ENCODE data around the gene PLAAT2.

DNA sequence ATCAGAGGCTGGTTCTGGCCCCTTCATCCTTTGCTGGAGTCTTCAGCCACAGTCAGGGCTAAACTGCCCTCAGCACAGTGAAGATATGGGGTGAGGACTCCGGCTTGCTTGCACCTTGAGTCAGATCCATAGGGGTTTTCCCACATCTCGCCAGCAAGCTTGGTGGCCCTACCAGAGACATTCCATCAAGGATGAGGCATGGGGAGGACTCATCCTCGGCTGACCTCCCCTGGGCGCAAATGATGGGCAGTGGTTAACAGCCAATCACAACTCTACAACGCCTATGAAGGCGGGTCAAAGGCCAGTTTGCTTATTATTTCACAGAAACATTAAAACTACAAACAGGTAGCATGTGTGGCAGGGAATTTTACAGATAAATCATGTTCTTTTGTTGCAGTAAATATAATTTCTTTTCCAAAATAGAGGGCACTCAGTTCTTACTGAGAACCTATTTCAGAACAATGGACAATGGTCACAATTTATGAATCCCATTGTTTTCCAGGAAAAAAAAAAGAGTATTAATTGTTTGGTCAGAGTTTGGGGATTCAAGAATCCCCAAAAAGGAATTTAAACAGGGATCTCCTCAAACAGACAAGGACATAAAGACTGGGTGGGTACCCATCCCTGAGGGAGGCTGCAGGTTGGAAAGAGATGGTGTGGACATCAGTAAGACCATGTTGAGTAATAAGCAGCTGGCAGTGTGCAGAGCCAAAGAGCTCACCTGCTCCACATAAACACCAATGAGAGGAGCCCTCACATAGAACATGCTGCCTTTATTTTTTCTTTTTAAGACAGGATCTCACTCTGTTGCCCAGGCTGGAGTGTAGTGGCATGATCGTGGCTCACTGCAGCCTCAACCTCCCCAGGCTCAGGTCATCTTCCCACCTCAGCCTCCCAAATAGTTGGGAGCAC, 36.3 kb upstream of the PLAAT2 start:
- TF ChIP-seq YY1 (IDR thresholded peaks at IDR 0.05; ENCODE audit: low read depth, low read length) (no peak), CEBPB (IDR thresholded peaks at IDR 0.05; ENCODE audit: borderline replicate concordance in 1 of 2, low read depth in 2 of 2, low read length in 2 of 2) (no peak), LARP7 (IDR thresholded peaks at IDR 0.05) (no peak)
- TF ChIP-seq, protein P1, sequence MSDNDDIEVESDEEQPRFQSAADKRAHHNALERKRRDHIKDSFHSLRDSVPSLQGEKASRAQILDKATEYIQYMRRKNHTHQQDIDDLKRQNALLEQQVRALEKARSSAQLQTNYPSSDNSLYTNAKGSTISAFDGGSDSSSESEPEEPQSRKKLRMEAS (IDR thresholded peaks at IDR 0.05; ENCODE audit: low read depth, low read length), result no peak
- TF ChIP-seq, protein P2, sequence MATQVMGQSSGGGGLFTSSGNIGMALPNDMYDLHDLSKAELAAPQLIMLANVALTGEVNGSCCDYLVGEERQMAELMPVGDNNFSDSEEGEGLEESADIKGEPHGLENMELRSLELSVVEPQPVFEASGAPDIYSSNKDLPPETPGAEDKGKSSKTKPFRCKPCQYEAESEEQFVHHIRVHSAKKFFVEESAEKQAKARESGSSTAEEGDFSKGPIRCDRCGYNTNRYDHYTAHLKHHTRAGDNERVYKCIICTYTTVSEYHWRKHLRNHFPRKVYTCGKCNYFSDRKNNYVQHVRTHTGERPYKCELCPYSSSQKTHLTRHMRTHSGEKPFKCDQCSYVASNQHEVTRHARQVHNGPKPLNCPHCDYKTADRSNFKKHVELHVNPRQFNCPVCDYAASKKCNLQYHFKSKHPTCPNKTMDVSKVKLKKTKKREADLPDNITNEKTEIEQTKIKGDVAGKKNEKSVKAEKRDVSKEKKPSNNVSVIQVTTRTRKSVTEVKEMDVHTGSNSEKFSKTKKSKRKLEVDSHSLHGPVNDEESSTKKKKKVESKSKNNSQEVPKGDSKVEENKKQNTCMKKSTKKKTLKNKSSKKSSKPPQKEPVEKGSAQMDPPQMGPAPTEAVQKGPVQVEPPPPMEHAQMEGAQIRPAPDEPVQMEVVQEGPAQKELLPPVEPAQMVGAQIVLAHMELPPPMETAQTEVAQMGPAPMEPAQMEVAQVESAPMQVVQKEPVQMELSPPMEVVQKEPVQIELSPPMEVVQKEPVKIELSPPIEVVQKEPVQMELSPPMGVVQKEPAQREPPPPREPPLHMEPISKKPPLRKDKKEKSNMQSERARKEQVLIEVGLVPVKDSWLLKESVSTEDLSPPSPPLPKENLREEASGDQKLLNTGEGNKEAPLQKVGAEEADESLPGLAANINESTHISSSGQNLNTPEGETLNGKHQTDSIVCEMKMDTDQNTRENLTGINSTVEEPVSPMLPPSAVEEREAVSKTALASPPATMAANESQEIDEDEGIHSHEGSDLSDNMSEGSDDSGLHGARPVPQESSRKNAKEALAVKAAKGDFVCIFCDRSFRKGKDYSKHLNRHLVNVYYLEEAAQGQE (IDR thresholded peaks at IDR 0.05; ENCODE audit: low read depth, low read length), result no peak
- TF ChIP-seq, protein P3, sequence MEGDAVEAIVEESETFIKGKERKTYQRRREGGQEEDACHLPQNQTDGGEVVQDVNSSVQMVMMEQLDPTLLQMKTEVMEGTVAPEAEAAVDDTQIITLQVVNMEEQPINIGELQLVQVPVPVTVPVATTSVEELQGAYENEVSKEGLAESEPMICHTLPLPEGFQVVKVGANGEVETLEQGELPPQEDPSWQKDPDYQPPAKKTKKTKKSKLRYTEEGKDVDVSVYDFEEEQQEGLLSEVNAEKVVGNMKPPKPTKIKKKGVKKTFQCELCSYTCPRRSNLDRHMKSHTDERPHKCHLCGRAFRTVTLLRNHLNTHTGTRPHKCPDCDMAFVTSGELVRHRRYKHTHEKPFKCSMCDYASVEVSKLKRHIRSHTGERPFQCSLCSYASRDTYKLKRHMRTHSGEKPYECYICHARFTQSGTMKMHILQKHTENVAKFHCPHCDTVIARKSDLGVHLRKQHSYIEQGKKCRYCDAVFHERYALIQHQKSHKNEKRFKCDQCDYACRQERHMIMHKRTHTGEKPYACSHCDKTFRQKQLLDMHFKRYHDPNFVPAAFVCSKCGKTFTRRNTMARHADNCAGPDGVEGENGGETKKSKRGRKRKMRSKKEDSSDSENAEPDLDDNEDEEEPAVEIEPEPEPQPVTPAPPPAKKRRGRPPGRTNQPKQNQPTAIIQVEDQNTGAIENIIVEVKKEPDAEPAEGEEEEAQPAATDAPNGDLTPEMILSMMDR (IDR thresholded peaks at IDR 0.05 in 2 of 3, conservative IDR thresholded peaks at IDR 0.05 in 1 of 3; ENCODE audit: control insufficient read depth in 2 of 3, extremely low read depth in 1 of 3, insufficient read depth in 1 of 3, low read depth in 3 of 3, low read length in 3 of 3), result no peak

All from GM12878 (cell line).